HG03442 (cell line): ENCODE results near the gene OXCT1.
A peak's percentile ranks its signal among the peaks of the same experiment; 100 is the strongest.
"Not testable (repeated sequence)": the region's sequence is repeated elsewhere in the genome, so short reads cannot be mapped to it uniquely, and the experiment has no call there.

ENCODE experiments used
- ATAC-seq: cut with Tn5 transposase; IDR thresholded peaks from one replicate; pipeline ENCODE4 v1.9.1; 2021; ENCODE audit warnings: mild to moderate bottlenecking, moderate library complexity; ENCODE audit not compliant: unreplicated experiment

OXCT1 gene

DNA sequence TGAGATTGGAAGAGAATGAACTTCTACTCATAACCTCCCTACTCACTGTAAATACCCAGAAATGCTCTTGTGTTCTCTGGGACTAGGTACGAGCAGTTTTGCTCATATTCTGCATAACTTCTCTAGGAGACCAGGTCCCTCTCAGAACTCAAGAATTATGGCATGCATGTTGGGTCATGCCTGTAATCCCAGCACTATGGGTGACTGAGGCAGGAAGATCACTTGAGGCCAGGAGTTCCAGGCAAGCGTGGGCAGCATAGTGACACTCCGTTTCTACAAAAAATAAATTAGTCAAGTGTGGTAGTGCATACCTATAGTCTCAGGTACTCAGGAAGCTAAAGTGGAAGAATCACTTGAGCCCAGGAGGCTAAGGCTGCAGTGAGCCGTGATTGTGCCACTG is 141.9 kb downstream of the OXCT1 start:
- no peak for ATAC-seq

DNA sequence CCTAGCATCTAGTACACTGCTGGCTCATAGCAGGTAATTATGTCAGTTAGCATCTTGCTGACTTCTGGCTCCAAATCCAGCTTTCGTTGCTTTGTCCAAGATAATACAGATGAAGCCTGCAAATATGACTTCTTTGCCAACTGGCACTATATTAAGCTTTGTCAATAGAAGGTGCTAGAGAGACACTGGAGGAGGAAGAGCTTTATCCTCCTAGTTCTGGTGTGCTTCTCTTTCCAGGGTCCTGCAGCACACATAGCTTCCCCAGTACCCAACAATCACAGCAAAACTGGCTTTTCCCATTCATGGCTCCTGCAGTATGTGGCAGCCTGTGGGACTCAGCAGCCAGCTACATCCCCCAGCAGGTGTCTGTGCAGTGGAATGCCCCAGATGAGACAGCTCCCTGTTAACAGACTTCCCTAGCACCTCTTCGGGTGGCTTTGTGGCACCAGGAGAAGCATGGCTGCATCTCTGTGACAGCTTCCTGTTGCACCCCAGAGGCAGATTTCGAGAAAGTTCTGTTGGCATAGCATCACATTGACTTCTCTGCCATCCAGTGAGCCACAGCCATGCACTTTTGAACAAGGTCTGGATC is 147.8 kb downstream of the OXCT1 start:
- ATAC-seq = no peak

DNA sequence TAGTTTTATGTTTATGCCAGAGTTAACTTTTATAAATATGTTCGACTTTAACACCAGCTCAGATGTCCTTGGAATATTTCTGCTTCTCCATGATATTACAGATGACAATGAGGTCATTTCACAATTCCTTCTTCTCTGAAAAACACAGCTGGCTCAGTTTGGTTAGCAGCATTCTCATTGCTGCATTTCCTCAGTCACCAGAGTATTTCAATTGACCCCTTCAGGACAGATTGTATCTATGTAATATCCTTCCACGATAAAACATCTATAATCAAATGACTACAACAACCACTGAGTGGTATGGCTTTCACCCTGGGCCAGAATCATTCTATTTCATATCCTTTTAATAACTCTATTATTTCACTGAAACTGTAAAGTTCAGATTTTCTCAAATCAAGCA is 148.7 kb downstream of the OXCT1 start:
- ATAC-seq = no peak

GRCh38 chr5:41716382-41716781 is 153.8 kb downstream of the OXCT1 start:
- no peak for ATAC-seq

- not testable (repeated sequence) for ATAC-seq
Observed at GRCh38 chr5:41714446-41714845, 155.8 kb downstream of the OXCT1 start.

GRCh38 chr5:41708604-41708940 is 161.7 kb downstream of the OXCT1 start:
- peak; percentile 29 for ATAC-seq

DNA sequence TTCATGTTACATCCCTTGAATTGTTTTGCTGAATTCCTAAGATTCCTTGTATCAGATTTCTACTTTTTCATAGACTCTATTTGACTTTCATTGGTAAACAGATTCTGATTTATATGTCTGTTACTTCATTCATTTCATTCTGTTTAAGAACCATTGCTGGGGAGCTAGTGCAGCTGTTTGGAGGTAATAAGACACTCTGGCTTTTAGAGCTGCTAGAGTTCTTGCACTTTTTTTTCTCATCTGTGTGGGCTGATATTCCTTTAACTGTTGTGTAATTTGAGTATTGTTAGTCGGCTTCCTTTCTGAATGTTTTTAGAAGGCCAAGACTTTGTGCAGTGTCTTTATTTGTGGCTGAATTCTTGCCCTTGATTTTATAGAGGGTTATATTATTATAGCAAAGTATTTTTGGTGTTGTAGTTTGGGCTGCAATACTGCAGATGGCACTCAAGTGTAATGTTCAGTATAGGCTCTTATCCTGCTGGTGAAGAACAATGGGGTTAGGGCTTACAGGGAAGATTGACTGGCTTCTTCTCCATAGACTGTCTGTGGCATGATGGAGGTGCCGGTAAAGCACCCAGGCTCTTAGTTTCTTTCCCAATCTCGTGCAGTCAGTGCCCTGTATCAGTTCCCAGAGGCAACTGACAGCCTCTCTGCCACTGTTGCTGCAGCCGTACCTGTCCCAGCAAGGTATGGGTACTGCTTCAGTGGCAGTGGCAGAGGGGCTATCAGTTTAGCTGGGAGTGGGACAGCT is 162.2 kb downstream of the OXCT1 start:
- ATAC-seq = peak; percentile 89

DNA sequence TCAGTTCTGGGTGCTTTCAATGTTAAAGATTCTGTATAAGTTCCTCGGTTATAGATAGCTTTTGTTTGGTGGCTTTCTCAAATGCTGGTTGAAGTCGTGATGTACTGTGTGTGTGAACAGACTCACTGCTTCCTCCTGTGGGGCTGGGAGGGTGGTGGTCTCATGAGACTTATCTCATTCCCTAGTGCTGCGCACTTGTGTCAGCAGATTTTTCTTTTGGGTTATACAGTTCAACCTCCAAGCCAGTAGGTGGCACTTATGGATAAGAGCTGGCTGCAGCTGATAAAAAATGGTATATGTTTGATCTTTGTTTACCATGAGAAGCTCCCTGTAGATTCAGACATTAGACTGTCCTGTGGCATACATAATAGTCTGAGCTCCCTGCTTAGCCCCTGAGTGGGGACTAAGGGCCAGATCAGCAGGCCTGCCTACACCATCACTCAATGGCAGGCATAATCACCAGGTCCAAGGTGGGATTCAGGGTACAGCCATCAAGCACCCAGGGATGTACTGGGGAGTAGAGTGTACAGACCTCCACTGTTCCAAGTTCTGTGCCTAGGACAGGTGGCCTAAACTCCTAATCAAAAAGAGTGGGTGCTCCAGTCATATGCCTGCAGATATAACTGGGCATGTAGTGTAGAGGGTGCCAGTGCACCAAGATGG is 174.2 kb downstream of the OXCT1 start:
- peak; percentile 68 for ATAC-seq

DNA sequence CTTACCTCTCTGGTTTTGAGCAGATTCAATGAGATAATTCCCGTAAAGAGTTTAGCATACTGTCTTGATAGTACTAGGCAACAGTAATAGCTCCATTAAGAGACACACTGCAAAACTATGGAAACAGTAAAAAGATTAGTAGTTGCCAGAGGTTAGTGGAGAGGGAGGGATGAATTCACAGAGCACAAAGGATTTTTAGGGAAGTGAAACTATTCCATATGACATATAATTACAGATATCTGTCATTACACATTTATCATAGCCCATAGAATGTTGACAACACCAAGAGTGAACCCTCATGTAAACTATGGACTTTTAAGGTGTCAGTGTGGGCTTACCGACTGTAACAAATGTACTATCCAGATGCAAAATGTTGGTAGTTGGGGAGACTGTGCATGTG is 183.5 kb downstream of the OXCT1 start:
- no peak for ATAC-seq

DNA sequence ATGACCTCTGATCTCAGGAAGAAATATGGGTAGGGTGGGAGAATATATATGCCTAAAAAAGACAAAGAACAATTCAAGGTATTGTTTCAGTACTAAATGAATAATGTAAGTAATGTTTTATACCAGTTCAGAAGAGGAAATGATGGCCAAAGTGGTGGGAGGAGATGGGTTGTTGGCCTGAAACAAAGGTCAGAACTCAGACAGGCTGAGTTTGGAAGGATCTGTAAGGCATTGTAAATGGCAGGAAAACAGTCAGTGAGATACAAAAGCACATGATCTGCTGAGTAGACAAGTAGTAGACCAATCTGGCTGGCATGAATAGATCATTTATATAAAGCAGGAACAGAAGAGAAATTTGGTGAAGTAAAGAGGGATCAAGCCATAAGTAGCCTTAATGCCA is 184.0 kb downstream of the OXCT1 start:
- ATAC-seq = no peak

- ATAC-seq = peak; percentile 80
Observed at GRCh38 chr5:41683181-41683580, 187.0 kb downstream of the OXCT1 start.

DNA sequence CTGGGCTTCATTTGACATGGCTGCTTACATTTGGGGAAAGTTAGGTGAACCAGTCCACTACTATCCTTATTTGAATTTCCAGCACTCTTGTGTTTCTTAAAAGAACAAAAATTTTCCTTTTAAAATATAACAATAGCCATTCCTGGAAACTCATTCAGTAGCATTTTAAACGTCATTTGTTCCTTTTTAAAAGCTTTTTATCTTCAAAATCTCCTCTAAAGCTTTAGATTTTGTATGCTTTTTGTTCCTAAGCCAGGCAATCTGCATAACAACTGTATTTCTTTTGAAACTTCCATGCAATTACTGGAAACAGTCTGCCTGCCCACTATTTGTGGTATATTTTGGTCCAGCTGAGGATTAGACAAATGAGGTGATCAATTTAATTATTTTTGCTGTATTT is 187.6 kb downstream of the OXCT1 start:
- no peak for ATAC-seq

- ATAC-seq = no peak
Observed at GRCh38 chr5:41681840-41682239, 188.4 kb downstream of the OXCT1 start.
